HK-2 (cell line): ENCODE measurements around the gene PTGDR2.
"Not testable (repeated sequence)": the region's sequence is repeated elsewhere in the genome, so short reads cannot be mapped to it uniquely, and the experiment has no call there.

ENCODE experiments used
- DNase-seq: peaks from one replicate; pipeline ENCODE4 v3.0.0-alpha.2; 2018; ENCODE audit not compliant: unreplicated experiment

The PTGDR2 gene

DNA sequence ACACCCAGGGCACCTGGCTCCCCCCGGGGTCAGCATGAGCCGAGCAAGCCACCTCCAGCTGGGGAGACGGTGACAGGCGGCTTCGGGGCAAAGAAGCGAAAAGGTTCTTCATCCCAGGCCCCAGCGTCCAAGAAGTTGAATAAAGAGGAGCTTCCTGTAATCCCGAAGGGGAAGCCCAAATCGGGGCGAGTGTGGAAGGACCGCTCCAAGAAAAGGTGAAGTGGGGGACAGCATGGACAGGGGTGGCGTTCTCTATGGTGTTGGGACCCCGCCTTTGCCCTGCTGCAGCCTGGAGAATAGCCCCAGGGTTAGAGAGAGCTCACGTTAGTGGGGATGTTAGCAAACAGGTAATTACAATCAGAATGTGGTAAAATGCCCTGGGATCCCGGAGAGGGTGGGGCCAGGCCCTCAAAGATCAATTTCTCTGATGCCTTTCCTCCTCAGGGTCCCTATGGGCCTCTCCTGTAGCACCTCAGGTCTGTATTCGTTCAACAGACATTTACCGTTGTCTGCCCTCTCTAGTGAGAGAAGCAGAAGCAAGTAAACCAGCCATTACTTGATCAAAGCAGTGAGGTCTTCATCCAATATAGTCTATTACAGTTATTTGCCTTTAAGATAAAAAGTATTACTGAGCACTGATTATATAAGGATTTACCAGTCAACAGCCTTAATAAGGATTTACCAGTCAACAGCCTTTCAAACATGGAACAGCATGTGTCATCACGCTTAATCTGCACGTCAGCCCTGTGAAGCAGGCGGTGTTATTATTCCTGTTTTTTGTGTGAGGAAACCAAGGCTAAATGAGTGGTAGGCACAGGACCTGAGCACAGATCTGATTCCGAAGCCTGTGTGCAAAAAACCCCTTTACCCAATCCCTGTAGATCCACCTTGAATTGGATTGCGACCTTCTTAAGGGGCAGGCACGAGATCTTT is 12.8 kb downstream of the PTGDR2 start:
- DNase-seq: no peak

DNA sequence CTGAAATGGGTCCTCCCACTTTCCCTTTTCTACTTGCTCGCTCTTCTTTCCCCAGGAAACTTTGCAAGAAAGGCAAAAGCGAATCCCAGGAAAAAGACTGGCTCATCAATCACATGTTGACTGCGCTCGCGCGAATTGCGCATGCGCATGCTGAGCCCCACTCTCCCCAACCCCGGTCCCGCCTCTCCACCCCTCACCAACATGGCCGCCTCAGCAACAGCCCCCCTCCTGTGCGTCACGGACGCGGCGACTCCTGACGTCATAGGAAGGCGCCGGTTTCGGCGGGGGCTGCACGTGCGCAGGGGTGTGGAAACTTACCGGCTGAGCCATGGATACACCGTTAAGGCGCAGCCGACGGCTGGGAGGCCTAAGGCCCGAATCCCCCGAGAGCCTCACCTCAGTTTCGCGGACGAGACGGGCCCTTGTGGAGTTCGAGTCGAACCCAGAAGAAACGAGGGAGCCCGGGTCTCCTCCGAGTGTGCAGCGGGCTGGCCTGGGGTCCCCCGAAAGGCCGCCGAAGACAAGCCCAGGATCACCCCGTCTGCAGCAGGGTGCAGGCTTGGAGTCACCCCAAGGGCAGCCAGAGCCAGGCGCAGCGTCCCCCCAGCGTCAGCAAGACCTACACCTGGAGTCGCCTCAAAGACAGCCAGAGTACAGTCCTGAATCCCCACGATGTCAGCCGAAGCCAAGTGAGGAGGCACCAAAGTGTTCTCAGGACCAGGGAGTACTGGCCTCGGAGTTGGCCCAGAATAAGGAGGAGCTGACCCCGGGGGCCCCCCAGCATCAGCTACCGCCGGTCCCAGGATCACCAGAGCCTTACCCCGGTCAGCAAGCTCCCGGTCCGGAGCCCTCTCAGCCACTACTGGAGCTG is 13.7 kb downstream of the PTGDR2 start, which contains the start of gene CCDC86:
TSS of gene CCDC86 (plus strand) at position 317 of the 871 bp plus-strand sequence. CDS start at position 329, 12 bp downstream.
- peak; percentile 91 for DNase-seq

DNA sequence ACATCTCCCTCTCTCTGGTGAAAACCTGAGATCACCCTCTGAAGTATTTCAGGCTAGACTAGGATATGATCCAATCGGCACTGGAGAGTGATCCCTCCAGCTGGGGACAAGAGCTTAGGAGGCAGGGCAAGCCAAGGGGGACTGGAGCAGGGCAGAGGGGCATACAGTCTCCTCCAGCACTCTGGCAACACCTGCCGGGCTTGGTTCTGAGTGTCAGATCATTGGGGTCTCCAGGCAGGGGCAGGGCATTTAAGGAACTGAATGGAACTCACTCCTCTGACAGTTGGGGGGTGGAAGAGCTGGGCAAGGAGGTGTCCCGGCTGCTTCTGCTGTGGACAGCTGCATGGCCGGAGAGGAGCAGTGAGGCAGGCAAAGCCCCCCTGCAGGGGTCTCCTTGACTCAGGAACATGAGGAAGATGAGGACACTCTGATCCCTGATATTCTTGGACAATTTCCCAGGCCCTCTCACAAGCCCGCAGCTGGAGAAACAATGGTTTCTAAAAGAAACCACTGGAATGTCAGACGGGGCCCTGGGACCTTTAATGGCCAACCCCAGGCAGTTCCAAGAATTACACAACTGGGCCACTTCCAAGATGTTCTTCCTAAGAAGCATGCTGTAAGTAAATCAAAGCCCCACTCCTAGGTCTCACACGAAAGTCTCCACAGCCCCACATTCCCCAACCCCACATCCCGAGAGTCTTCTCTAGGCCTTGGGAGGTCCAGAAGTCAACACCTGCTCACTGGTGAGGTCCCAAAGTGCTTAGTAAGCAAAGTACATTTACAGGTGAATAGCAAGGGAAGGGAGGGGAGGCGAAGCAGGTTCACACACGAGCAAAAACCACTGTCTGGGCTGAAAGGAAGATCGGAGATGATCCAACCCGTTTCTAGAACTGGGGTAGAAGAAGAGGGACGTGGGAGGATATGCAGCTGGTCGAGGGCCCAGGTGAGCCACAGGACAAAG is 15.0 kb downstream of the PTGDR2 start:
- peak; percentile 29 for DNase-seq

DNA sequence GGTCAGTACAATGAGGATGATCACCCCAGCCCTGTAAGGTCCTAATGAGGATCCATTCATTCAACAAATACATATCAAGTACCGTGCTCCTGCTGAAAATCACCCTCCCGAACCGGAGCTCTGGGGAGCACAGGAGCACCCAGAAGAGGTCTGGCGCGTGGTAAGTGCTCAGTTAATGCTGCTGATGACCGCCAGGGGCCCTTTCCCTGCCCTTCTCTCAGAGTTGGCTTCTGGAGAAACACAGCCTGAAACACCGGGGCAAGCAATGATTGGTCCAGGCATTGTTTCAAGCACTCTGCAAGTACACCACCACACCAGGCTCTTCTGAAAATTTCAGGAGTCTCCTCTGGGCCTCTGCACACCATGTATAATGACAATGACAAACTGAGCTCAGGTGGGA is 17.6 kb downstream of the PTGDR2 start:
- no peak for DNase-seq

DNA sequence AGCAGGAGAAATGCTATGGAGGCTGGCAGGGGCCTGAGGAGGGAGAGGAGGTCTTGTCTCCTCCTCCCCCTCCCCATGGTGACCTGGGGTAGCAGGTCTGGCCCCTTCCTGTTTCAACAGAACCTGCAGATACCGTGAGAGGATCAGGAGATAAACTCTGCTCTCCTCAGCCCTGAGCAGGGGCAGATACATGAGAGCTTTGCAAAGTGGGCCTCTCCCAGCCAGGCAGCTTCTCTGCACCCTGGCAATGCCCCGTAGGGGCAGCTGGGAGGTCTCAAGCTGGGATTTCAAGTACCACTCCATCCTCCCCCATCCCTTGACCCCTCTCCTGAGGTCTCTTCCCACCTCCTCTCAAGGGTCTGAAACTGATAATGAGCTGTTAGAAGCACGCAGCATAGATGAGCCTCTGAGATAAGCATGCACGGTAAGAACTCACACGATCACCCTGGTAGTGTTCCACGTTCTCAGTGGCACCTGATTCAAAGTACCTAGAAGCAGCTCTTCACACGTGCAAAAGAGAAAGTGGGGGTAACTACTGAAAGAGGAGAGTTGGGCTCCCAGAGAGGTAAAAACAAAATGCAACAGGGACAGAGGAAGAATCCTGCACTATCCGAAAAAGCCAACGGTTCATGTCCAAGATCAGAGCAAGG is 18.8 kb downstream of the PTGDR2 start:
- DNase-seq: no peak

DNA sequence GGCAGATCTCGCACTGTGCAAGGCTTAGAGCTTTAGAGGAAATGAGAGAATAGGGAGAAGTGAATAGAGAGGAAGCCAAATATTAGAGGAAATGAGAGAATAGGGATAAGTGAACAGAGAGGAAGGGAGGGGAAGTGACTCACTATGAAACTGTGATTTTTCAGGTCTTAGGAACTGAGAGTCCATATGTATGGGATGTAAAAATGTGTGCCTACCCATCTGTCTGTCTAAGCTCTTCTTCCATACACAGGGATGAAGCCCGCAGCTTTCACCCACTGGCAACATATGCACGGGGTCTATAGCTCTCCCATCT is 20.3 kb downstream of the PTGDR2 start:
- no peak for DNase-seq

DNA sequence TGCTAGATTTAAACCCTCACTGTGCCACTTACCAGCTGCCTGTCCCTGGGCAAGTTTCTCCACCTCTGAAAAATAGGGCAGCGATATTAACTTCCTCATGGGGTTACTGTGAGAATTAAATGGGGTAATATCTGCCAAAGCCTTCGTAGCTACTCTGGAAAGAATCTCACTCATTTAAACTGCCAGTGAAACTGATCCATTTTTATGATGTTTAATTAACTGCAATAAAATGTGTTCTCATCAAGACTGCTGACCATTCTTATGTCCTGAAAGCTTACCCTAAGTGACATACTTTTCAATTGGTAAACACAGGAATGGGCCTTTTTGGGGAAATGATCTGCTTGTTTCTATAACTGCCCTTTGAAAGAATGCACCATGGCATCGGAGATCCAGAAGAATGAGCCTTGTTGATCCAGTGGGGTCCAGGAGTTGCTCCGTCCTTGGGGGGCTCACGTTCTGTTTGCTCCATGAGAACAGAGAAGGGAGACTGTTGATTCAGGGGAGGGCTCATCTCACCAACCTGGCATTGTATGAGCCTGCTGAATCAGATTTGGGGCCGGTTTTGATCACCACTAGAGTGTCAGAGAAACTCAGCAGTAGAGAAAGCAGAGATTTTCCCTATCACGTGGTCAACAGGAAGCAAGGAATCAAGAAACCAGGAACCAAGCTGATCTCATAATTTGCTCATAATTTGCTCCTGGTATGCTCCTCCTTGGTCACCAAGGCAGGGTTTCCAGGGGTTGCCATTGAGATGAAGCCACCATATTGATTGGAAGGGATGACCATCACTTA is 20.8 kb downstream of the PTGDR2 start:
- no peak for DNase-seq

DNA sequence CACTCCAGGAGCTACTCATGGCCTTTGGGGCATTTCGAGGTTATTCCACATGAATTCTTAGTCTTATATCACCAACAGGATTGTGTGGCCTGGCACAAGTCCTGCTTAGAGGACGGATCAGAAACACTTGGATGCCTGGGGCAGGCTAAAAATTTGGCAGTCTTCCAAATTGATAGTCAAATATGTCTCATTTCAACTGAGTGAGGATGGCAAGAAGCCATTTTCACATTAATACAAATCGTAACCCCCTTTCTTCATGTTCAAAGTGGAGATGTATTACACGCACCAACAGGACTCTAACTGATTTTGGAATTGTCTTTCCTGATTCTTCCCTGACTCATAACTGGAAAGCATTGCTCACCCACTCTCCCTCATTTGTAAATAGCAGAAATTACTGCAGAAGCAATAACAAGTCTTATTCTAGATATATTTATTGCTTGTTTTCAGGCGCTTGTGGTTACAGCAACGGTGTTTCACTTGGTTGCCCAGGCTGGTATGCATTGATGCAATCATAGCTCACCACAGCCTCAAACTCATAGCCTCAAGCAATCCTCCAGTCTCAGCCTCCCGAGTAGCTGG is 24.2 kb downstream of the PTGDR2 start:
- DNase-seq: no peak

DNA sequence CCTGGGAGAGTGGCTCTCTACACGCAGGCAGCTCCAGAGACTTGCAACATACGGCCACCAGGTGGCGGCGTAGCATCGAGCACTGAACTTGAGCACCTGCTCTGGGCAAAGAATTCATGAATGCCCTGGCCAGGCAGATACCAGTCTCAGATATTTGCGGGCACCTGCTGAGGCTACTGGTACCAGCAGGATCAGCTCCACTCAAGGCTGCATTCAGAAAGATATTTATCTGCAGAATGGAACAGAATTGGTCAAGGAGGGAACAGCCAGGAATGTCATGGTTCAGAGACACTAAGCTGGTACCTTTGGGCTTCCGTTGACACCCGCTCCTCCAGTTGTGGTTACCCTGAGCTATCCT is 24.6 kb downstream of the PTGDR2 start:
- peak; percentile 64 for DNase-seq

DNA sequence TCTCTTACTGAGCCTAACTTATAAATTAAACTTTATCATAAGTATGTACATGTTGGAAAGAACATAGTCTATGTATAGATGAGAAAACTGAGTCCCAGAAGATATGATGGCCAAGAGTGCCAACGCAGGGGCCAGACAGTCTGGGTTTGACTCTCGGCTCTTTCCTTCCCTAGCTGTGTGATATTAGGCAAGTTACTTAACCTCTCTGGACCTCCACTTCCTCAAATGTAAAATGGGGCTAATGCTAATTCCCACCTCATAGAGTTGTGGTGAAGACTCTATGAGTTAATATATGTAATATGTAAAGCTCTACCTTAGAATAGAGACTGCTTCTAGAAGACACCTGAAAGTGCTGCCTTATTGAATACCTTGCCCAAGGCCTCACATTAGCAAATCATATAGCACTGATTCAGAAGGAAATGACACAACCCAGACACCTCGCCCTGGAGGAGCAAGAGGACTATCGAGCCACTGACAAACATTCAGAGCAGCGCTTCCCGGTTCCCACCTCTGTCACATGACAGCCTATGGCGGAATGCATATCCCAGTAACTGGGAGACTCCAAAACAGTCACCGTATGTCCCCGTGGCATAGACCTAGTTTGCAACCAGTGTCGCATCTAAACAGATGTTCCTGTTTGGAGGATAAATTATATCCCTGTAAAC is 25.1 kb downstream of the PTGDR2 start:
- no peak for DNase-seq

DNA sequence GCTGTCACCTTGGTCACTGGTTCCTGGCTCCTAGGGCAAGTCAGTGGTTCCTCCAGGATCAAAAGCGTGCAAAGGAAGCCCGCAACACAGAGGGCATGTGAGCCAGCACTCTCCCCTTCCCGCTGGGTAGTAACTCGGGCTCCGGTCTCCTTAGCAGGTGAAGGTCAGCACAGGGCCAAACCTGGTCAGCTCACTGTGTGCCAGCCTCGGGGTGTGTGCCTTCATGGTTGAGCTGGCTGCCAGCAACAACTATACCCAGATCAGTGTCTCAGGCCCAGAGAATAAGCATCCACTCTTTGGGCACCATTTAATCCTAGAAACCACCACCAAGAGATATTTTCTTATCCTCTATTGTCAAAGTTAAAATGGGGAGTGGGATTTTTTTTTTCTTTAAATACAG is 30.0 kb downstream of the PTGDR2 start:
- DNase-seq: no peak

DNA sequence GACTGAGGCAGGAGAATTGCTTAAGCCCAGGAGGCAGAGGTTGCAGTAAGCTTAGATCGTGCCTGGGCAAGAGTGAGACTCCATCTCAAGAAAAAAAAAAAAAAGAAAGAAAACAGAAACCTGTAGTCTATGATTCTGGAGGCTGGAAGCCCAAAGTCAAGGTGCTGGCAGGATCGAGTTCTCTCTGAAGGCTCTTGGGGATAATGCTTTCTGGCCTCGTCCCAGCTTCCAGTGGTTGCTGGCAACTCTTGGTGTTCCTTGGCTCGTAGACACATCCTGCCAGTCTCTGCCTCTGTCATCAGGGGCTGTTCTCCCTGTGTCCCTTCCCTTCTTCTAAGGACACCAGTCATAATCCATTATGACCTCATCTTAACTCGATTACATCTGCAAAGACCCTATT is 30.6 kb downstream of the PTGDR2 start:
- DNase-seq: no peak

DNA sequence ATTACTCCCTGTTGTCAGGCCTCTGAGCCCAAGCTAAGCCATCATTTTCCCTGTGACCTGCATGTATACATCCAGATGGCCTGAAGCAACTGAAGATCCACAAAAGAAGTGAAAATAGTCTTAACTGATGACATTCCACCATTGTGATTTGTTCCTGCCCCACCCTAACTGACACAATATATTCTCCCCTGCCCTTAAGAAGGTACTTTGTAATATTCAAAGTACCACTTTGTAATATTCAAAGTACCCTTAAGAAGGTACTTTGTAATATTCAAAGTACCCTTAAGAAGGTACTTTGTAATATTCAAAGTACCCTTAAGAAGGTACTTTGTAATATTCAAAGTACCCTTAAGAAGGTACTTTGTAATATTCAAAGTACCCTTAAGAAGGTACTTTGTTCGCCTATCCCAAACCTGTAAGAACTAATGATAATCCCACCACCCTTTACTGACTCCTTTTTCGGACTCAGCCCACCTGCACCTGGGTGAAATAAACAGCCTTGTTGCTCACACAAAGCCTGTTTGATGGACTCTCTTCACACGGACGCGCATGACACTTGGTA is 31.9 kb downstream of the PTGDR2 start:
- DNase-seq: not testable (repeated sequence)

DNA sequence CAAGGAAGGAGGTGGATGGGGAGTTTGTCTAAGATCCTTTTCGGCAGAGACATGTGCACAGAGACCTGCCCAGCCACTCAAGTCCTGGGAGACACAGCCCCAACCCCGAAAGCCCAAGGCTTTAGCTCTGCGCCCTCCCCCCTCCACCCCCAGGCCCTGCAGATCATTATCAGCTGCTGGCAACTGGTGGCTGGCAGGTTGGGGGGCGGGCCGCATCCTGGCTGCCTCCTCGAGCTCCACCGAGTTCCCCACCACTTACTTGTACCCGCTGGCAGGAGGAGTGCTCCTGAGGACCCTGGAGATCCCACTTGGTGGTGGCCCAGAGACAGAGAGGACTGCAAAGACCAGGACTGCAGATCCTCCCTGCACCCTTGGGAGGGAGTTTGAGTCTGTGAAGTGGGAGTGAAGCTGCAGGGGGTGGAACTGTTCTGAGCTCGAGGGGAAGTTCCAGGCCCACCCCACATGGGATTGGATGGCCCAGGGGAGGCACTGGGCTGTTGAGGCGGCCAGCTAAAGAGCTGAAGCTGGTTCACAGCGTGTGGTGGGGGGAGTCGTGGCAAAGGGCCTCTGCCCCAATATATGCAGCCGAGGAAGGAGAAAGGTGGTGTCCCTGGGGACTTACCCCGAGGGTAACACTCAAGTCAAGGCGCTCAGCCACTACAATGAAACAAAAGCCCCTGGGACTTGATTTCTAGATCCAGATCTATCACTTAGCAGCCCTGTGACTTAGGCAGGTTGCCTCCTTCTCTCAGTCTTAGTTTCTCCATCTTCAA is 33.7 kb downstream of the PTGDR2 start:
- no peak for DNase-seq

DNA sequence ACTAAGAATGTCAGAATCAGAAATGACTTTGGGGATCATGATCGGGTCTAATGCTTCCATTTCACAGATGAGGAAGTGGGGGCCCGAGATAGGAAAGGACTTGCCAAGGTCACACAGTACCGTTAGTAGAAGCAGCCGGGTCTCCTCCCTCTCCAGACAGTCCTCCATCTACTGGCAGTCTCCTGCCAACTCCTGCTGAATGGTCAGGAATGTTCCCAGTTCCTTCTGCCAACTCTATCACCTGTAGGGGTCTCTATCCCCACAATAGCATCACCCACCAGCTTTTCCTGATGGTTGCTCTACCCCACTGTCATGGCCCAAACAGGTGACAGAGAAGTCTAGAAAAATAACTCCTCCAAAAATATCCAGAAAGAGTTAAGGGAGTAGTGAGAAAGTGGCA is 37.7 kb downstream of the PTGDR2 start:
- DNase-seq: no peak

DNA sequence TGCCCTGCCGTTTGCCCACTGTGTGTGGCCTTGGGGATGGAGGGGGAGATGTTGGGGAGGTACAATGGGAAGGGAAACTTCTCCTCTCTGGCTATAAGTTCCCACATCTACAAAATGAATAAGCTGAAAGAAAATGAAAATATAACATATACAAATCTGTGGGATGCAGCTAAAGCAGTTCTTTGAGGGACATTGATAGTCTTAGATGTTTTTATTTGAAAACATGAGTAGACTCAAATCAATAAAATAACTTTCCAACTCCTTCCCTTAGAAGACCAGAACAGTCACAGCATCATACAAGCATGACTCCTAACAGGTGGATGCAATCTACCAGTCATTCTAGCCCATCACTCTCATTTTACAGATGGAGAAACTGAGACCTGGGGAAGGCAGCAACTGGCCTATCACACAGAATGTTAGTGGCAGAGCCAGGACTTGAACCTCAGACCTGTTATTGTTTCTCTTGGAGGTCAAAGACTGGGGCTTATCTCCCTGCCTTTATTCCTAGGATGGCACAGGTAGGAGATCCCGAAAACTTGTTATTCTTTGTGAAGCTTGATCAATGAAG is 39.1 kb downstream of the PTGDR2 start:
- DNase-seq: no peak

DNA sequence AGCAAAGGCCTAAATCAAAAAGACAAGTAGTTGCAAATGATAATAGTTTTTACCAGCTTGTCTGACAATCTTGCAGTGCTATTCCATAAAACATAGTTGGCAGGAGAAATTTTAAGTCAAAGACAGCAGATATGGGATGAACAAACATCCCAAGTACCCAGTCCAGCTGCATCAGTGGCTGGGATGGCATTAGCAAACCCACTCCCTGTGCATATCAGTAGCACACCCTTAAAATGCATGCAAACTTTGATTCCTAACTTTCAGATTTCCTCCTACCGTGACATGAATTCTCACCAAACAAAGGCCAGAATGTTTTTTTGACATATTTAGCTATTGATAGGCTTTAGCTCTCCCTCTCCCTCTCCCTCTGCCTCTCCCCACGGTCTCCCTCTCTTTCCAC is 41.6 kb downstream of the PTGDR2 start:
- no peak for DNase-seq

DNA sequence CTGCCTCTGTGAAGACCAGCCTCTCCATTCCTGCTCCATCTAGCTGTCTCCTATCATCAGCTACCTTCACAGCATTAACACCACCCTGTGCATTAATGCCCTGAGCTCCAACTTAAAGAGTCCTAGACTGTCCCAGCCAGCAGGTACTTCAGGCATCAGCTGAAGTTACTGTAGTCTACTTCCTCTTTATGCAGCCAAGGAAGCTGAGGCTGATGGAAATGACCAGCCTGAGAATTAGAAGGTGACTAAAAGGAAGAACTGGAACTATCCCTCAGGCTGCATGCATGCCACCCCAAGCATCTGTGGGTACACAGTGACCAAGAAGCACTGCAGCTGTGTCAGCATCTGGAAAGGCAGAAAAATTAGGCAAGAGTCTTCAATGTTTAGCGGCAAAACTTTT is 42.4 kb downstream of the PTGDR2 start:
- no peak for DNase-seq
